Endodermal cell (in vitro differentiated cells): ENCODE results near the gene ATP1A2. TPM values are rescaled to one million over a fixed set of nuclear protein-coding genes. Genes with fewer than 3 reads are reported as not detected.

ENCODE experiments used
- DNase-seq: peaks from one replicate; pipeline ENCODE4 v3.0.0-alpha.2; 2017
- H3K27ac ChIP-seq: 2 replicates; pipeline ENCODE4 v1.5.1; 2013; ENCODE audit warnings: mild to moderate bottlenecking, low read depth, low read length, moderate library complexity
- H3K27me3 ChIP-seq: 2 replicates; pipeline ENCODE4 v1.6.1; 2013; ENCODE audit warnings: mild to moderate bottlenecking, low read length, moderate library complexity; ENCODE audit not compliant: insufficient read depth, control insufficient read depth, poor library complexity, severe bottlenecking
- H3K36me3 ChIP-seq: 2 replicates; pipeline ENCODE4 v1.7.0; 2013; ENCODE audit warnings: mild to moderate bottlenecking, low read length, moderate library complexity; ENCODE audit not compliant: control insufficient read depth, insufficient read depth
- H3K4me1 ChIP-seq: one replicate; pipeline ENCODE4 v1.7.0; 2013; ENCODE audit warnings: low read length; ENCODE audit not compliant: control insufficient read depth, insufficient read depth
- H3K4me3 ChIP-seq: 2 replicates; pipeline ENCODE4 v1.5.1; 2013; ENCODE audit warnings: mild to moderate bottlenecking, low read length, moderate library complexity
- H3K9ac ChIP-seq: 2 replicates; pipeline ENCODE4 v1.6.1; 2013; ENCODE audit warnings: mild to moderate bottlenecking, low read length, moderate library complexity; ENCODE audit not compliant: poor library complexity, severe bottlenecking; ENCODE audit errors: extremely low read depth
- H3K9me3 ChIP-seq: 2 replicates; pipeline ENCODE4 v1.6.1; 2013; ENCODE audit warnings: mild to moderate bottlenecking, low read length, moderate library complexity; ENCODE audit not compliant: control insufficient read depth
- H3K27ac Mint-ChIP-seq: 2 replicates; pipeline ENCODE4 v1.8.0; 2020; ENCODE audit warnings: mixed read lengths
- H3K27me3 Mint-ChIP-seq: 2 replicates; pipeline ENCODE4 v1.8.0; 2021; ENCODE audit warnings: mild to moderate bottlenecking, mixed read lengths; ENCODE audit not compliant: insufficient read depth
- H3K36me3 Mint-ChIP-seq: 2 replicates; pipeline ENCODE4 v1.8.0; 2020; ENCODE audit warnings: low read depth, mixed read lengths
- H3K4me1 Mint-ChIP-seq: 2 replicates; pipeline ENCODE4 v1.8.0; 2020; ENCODE audit warnings: mixed read lengths
- H3K4me3 Mint-ChIP-seq: 2 replicates; pipeline ENCODE4 v1.8.0; 2020; ENCODE audit warnings: mild to moderate bottlenecking, moderate library complexity, mixed read lengths
- H3K9me3 Mint-ChIP-seq: 2 replicates; pipeline ENCODE4 v1.8.0; 2020; ENCODE audit warnings: mild to moderate bottlenecking, mixed read lengths
- WGBS, 2 experiments: methylation state at CpG; one replicate each; pipeline versions ENCODE4 v1.1.5 to v1.1.7; 2013; ENCODE audit warnings: missing lambda C conversion rate in 2 of 2, mixed read lengths in 1 of 2; ENCODE audit not compliant: insufficient coverage in 1 of 2, insufficient read length in 1 of 2; 5-methylcytosine and 5-hydroxymethylcytosine counted together
- total RNA-seq, 2 donors: library from RNA; stranded (reverse); fragmentation: NEBNext Ultra II Directional in 1 of 2; extraction: Animal tissue kit (Norgen Biotek cat#: 25700) in 1 of 2; gene quantifications; 2 replicates in 1 of 2; 3 replicates in 1 of 2; pipeline ENCODE4 v1.2.1, GENCODE V29; 2021
- TF ChIP-seq, protein P1 (sequence below): fragments of 200-600 bp; sonication (generic); conservative IDR thresholded peaks from 2 replicates; pipeline ENCODE4 v1.5.0; 2021; ENCODE audit warnings: antibody characterized with exemption, mild to moderate bottlenecking

Gene ATP1A2
- total RNA-seq, 2 donors from 2014 or later = 3.0 to 3.2 TPM

GRCh38 chr1:160080381-160081100 lies 35.0 kb upstream of the ATP1A2 start:
- H3K4me1 Mint-ChIP-seq = no peaks in the 10 kb centered on the region
- peaks cover 74% of the 10 kb centered on the region for H3K27me3 ChIP-seq
- no peaks in the 10 kb centered on the region for H3K9me3 ChIP-seq
- H3K4me3 Mint-ChIP-seq = no peak overlapping the region
- no peak overlapping the region for H3K27ac ChIP-seq
- WGBS, 2 experiments = 64 to 75% methylated on average over 5 to 6 of the region's 6 CpGs
- H3K36me3 ChIP-seq = no peaks in the 10 kb centered on the region
- H3K9ac ChIP-seq = no peak overlapping the region
- H3K36me3 Mint-ChIP-seq = no peaks in the 10 kb centered on the region
- H3K27me3 Mint-ChIP-seq = peaks cover 88% of the 10 kb centered on the region
- TF ChIP-seq, protein P1, sequence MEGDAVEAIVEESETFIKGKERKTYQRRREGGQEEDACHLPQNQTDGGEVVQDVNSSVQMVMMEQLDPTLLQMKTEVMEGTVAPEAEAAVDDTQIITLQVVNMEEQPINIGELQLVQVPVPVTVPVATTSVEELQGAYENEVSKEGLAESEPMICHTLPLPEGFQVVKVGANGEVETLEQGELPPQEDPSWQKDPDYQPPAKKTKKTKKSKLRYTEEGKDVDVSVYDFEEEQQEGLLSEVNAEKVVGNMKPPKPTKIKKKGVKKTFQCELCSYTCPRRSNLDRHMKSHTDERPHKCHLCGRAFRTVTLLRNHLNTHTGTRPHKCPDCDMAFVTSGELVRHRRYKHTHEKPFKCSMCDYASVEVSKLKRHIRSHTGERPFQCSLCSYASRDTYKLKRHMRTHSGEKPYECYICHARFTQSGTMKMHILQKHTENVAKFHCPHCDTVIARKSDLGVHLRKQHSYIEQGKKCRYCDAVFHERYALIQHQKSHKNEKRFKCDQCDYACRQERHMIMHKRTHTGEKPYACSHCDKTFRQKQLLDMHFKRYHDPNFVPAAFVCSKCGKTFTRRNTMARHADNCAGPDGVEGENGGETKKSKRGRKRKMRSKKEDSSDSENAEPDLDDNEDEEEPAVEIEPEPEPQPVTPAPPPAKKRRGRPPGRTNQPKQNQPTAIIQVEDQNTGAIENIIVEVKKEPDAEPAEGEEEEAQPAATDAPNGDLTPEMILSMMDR = no peak
- H3K9me3 Mint-ChIP-seq = no peaks in the 10 kb centered on the region
- no peaks in the 10 kb centered on the region for H3K4me1 ChIP-seq
- no peak for DNase-seq
- no peak overlapping the region for H3K27ac Mint-ChIP-seq
- H3K4me3 ChIP-seq = no peak overlapping the region

- H3K27me3 Mint-ChIP-seq = peaks cover 88% of the 10 kb centered on the region
- TF ChIP-seq, protein P1 = no peak
- Histone ChIP-seq H3K27ac (no peak within 1 kb of the TSS), H3K4me1 (no peaks in the 10 kb centered on the region), H3K9ac (no peak within 1 kb of the TSS), H3K27me3 (peaks cover 68% of the 10 kb centered on the region), H3K36me3 (no peaks in the 10 kb centered on the region), H3K9me3 (no peaks in the 10 kb centered on the region), H3K4me3 (no peak within 1 kb of the TSS)
- H3K4me3 Mint-ChIP-seq = no peak within 1 kb of the TSS
- DNase-seq = peak; percentile 71
- no peaks in the 10 kb centered on the region for H3K4me1 Mint-ChIP-seq
- H3K27ac Mint-ChIP-seq = no peak within 1 kb of the TSS
- no peaks in the 10 kb centered on the region for H3K36me3 Mint-ChIP-seq
- H3K9me3 Mint-ChIP-seq = no peaks in the 10 kb centered on the region
- WGBS, 2 experiments = 34 to 36% methylated on average over 6 to 14 of the region's 14 CpGs
Measured at GRCh38 chr1:160081261-160081936, 34.2 kb upstream of the ATP1A2 start, which contains the start of gene KCNJ9. Gene KCNJ9, plus strand, starts transcription at chr1:160081538. Its CDS starts 2,493 bp downstream, at chr1:160084031.

GRCh38 chr1:160082487-160082886 lies 33.1 kb upstream of the ATP1A2 start:
- no peak overlapping the region for H3K27ac Mint-ChIP-seq
- Histone ChIP-seq H3K4me3 (no peak overlapping the region), H3K9me3 (no peaks in the 10 kb centered on the region), H3K4me1 (no peaks in the 10 kb centered on the region), H3K27me3 (peaks cover 77% of the 10 kb centered on the region), H3K9ac (no peak overlapping the region), H3K27ac (no peak overlapping the region), H3K36me3 (no peaks in the 10 kb centered on the region)
- DNase-seq = no peak
- H3K27me3 Mint-ChIP-seq = peaks cover 87% of the 10 kb centered on the region
- TF ChIP-seq, protein P1 = no peak
- H3K4me1 Mint-ChIP-seq = no peaks in the 10 kb centered on the region
- no peaks in the 10 kb centered on the region for H3K36me3 Mint-ChIP-seq
- no peak overlapping the region for H3K4me3 Mint-ChIP-seq
- no peaks in the 10 kb centered on the region for H3K9me3 Mint-ChIP-seq
- WGBS, 2 experiments = 60% methylated on average over 2 of the region's 2 CpGs; no CpG with 5 or more reads in 1 of the 2 experiments
